ENCODE measurements around the gene SMAP1.

GRCh38 chr6:70675822-70676221 lies 8.1 kb downstream of the SMAP1 start:
- TF ChIP-seq, protein P1, sequence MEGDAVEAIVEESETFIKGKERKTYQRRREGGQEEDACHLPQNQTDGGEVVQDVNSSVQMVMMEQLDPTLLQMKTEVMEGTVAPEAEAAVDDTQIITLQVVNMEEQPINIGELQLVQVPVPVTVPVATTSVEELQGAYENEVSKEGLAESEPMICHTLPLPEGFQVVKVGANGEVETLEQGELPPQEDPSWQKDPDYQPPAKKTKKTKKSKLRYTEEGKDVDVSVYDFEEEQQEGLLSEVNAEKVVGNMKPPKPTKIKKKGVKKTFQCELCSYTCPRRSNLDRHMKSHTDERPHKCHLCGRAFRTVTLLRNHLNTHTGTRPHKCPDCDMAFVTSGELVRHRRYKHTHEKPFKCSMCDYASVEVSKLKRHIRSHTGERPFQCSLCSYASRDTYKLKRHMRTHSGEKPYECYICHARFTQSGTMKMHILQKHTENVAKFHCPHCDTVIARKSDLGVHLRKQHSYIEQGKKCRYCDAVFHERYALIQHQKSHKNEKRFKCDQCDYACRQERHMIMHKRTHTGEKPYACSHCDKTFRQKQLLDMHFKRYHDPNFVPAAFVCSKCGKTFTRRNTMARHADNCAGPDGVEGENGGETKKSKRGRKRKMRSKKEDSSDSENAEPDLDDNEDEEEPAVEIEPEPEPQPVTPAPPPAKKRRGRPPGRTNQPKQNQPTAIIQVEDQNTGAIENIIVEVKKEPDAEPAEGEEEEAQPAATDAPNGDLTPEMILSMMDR (IDR thresholded peaks at IDR 0.05) = no peak
- TF ChIP-seq POLR2A (IDR thresholded peaks at IDR 0.05) = no peak

Measured in heart left ventricle (tissue), 13 donors.